Testis (tissue), 2 donors: ENCODE results near the gene SERPINB6.

Experiments used
- CTCF ChIP-seq, 3 experiments: fragments of 450-650 bp in 2 of 3; fragments of 200-600 bp in 1 of 3; sonication (generic) in 1 of 3; IDR thresholded peaks; one replicate each; pipeline ENCODE4 v1.5.1; 2016 to 2019; ENCODE audit warnings: antibody characterized with exemption in 3 of 3, mild to moderate bottlenecking in 2 of 3, moderate library complexity in 1 of 3
- POLR2A ChIP-seq: fragments of 450-650 bp; IDR thresholded peaks from one replicate; pipeline ENCODE4 v1.6.1; 2017; ENCODE audit warnings: antibody characterized with exemption, mild to moderate bottlenecking, moderate library complexity

- no peak for TF ChIP-seq CTCF (IDR thresholded peaks at IDR 0.05)
- no peak for TF ChIP-seq POLR2A
These were observed 33.8 kb downstream of the SERPINB6 start for GRCh38 chr6:2937627-2938003.
